SK-N-DZ (cell line): ENCODE data around the gene EIF2B2.
A peak's percentile ranks its signal among the peaks of the same experiment; 100 is the strongest.
"Not testable (repeated sequence)": the region's sequence is repeated elsewhere in the genome, so short reads cannot be mapped to it uniquely, and the experiment has no call there.

Source experiments
- DNase-seq: peaks from one replicate; pipeline ENCODE4 v3.0.0-alpha.2; 2015; ENCODE audit warnings: low spot score

EIF2B2 gene

DNA sequence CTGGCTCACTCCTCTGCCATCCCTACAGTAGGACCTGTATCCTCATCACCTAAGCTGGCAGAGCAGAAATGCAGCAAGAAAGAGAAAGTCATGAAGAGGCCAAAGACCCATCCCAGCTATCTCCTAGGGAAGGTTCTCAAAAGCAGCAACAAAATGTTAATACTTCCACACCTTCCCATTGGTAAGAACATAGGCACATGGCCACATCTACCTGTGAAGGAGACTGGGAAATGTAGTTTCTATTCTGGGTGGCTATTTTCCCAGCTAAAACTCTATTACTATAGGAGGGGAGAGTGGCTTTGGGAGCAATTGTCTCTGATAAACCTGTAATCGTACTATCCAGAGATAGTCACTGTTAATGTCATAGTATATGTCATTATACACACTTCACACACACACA, 13.7 kb upstream of the EIF2B2 start:
- DNase-seq = no peak

DNA sequence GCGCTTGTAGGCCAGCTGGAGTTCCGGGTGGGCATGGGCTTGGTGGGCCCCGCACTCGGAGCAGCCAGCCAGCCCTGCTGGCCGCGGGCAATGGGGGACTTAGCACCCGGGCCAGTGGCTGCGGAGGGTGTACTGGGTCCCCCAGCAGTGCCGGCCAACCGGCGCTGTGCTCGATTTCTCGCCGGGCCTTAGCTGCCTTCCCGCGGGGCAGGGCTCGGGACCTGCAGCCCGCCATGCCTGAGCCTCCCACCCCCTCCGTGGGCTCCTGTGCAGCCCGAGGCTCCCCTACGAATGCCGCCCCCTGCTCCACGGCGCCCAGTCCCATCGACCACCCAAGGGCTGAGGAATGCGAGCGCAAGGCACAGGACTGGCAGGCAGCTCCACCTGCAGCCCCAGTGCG, 8.5 kb upstream of the EIF2B2 start:
- not testable (repeated sequence) for DNase-seq

DNA sequence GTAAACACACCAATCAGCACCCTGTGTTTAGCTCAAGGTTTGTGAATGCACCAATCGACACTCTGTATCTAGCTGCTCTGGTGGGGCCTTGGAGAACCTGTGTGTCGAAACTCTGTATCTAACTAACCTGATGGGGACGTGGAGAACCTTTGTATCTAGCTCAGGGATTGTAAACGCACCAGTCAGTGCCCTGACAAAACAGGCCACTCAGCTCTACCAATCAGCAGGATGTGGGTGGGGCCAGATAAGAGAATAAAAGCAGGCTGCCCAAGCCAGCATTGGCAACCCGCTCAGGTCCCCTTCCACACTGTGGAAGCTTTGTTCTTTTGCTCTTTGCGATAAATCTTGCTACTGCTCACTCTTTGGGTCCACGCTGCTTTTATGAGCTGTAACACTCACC, 6.9 kb upstream of the EIF2B2 start:
- not testable (repeated sequence) for DNase-seq

DNA sequence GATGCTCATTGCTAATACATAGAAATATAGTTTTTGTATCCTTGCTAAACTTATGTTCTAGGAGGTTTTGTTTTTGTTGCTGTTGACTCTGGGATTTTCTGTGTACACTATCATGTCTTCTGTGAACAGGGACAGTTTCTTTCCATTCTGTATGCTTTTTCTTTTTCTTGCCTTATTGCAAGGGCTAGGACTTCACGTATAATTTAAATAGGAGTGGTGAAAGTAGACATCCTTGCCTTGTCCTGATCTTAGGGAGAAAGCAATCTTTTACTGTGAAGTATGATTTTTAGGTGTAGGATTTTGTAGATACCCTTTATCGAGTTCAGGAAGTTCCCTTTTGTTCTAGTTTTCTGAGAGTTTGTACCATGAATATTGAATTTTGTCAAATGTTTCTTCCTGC, 1.5 kb upstream of the EIF2B2 start:
- DNase-seq = no peak

DNA sequence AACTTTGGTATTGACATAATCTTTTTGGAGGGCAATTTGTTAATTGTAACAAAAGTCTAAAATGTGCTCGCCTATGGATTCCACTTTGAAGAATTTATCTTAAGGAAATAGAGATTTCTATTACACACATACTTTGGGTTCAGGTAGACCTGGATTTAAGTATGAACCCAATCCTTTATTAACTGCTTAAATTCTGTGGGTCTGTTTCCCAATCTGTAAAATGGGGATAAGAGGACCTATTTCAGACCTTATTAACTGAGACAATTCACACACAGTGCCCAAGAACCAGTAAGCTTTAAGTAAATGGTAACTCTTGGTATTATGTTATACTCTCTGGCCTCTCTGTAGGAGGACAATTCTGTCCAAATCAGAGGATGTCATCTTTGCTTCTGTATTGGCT, 822 bp upstream of the EIF2B2 start:
- DNase-seq = no peak

DNA sequence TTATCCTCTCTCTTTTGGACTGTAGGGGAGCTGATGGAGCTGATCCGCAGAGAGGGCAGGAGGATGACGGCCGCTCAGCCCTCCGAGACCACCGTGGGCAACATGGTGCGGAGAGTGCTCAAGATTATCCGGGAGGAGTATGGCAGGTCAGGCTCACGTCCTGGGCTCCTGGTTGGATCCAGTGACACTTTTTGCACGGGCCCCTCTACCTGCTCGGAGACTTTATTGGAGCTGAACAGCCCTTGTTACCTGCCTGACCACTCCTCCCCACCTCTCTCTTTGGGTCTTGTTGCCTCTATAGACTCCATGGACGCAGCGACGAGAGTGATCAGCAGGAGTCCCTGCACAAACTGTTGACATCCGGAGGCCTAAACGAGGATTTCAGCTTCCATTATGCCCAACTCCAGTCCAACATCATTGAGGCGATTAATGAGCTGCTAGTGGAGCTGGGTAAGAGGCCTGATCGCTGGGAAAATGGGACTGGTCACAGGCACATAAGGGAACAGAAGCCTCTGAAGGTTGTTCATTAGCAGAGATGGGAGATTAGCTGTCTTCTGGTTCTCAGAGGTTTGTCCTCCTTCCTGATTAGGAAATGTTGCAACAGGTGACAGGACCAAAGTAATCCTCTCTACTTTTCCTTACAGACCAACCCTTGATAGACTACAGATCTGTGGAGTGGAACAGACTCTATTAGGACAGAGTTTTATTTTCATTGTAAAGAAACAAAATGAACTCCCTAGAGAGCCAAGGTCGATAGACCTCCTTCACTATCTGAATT, 718 bp downstream of the EIF2B2 start:
- no peak for DNase-seq

DNA sequence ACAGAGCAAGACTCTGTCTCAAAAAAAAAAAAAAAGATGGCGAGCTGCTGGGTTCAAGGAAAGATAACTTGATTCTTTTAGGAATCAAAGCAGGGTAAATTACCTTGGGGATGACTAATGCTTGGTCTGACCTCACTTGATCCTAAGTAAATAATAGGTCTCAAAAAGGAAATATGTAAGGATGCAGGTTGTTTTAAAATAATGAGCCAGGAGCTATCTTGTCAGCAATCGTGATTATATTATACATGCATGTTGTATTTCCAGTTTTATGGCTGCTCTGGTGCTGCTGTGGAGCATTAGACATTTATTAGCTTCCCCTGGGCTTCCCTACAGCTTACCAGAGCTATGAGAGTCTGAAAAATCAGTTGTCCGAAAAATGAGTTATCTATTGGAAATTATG, 2.6 kb downstream of the EIF2B2 start:
- no peak for DNase-seq

DNA sequence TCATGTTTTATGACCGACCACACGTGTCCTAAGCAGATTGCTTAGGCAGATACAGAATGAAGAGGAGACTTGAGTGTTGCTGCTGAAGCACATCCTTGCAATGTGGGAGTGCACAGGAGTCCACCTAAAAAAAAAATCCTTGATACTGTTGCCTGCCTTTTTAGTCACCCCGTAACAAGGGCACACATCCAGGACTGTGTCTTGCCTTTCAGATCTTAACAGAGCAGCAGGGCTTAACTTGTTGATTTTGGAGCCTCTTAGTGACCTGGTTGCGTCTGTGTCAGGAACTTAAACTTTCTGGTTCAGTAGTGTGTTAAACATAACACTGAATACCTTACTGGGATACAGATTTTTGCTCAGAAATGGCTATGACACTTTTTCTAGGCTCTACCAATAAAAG, 6.5 kb downstream of the EIF2B2 start:
- DNase-seq = no peak

DNA sequence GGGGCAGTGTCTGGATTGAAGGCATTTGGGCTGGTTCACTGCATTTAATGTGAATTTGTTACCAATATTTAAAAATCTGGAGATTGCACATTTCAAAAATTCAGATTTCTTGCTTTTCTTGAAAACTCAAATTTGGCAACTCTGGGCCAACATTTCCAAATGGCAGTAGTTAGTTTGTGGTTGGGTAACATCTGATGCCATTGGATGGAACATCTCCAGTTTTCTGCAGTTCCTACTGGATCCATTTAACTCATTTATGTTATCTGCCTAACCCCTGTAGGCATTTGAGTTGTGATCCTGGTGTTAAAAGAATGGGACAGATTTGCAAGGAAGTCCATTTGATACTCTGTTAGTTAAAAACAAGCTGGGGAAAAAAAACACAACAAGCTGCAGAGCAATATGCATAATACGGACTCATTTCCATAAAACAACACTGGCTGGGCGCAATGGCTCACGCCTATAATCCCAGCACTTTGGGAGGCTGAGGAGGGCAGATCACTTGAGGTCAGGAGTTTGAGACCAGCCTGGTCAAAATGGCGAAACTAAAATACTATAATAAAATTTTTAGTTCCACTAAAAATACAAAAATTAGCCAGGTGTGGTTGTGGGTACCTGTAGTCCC, 7.9 kb downstream of the EIF2B2 start:
- no peak for DNase-seq

DNA sequence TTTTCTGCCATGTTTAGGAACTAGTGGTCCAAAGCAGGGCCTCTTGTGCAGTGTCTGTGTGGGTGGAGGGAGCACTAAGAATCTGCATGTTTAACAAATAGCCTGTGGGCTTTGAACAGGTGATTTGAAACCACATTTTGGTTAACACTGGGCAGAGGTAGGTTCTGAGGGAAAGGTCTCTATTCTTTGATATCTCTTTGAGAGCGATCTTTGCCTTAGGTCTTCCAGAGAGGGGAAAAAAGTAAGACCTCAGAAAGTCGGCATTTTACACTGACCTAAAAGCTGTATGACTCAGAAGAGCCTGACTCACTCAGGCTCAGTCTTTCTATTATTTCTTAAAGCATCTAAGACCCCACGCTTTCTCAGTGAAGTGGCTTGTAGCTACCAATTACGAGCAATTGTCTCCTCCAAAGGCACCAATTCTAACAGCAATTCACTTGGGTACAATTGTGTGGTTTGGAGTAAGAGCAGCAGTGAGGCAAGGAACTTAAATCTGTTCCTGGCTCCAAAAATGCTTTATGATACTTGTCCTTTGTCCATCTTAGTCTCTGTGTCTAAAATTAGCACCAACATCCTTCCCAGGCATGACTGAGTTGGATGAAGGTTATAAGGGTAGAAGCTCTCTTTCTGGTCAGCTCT, 8.8 kb downstream of the EIF2B2 start:
- DNase-seq = no peak

DNA sequence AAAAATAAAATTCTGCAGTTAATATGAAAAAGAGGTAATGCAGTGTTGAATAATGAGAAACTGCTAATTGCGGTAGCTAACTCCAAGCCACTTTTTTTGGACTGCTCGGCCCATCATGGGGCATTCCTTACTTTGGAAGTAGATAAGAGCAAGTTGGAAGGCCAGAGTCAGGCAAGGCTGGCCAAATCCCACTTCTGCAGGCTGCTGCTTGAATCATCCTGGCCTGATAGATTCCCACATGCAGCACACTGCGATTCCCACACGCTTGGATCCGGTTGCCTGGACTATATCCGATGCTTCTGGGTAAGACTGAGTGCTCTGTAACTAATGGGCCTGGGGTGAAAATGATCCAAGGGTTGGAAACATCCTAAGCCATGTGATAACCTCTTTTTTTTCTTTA, 10.6 kb downstream of the EIF2B2 start:
- no peak for DNase-seq

DNA sequence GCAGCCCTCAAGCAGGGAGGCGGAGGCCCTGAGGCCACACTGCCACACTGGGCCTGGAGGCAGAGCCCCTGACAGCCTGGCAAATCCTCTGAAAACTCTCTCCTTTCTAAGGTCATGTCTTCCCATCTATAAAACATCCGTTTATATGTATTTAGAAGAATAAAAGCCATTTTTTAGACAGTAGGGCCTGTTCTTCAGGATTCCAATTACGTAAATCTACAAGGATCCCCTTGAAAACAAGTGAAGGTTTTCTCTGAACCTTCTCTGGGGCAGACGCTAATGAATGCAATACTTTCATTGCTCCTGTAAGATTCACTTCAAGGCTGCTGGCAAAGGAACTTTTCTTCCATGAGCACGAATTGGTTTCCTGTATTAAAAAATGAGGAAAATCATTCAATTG, 12.8 kb downstream of the EIF2B2 start:
- no peak for DNase-seq

DNA sequence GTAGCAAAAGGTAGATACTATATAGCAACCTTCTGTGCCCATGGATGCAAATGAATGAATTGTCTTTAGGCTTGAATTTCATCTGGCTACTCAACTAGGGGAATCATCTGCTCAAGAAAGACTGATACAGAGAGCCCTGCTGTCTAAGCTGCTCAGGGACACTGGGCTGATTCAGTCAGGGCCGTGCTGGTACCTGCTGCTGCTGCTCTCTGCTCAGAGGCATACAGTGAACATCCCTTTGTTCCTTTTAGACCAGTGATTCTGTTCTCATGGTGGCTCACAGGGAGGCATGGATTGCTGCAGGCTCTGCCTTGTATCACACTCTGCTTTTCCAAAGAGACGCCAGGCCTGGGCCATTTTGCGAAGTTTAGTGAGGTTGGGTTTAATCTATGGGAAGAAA, 14.1 kb downstream of the EIF2B2 start:
- no peak for DNase-seq

DNA sequence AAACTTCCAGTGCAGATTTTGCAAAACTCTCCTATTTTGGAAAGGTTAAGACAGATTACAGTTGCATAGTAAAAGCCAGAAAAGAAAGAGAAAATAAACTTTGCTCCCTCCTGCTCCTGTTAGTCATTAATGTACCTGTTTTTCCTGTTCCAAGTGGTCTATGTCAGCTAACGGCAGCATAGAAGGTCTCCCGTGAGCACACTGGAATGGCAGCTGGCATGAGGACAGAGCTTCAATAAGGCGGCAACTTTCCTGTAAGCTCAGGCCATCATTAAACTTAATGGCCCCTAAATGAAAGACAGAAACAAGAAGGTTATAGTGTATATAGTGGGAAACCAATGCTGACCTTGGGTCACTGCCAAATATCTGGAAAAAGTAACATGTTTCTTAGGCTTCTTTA, 16.0 kb downstream of the EIF2B2 start:
- DNase-seq = no peak

DNA sequence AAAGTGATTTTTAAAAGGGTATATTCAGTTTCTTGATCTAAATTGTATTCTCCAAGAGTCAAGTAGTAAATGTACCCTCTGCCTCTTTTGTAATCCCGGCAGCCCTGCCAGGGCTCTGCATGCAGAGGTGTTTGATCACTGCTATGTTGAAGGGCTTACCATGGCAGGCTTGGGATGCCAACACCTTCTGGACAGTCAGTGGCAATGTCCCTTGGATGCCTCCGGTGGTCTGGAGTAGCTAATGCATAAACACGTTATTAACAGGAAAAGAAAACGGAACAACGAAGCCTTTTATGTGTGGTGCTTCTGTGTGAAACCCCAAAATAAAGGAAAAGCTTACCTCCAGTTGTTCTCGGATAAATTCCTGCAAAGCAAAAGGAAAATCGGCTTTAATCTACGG, 19.9 kb downstream of the EIF2B2 start:
- DNase-seq = peak; percentile 12

DNA sequence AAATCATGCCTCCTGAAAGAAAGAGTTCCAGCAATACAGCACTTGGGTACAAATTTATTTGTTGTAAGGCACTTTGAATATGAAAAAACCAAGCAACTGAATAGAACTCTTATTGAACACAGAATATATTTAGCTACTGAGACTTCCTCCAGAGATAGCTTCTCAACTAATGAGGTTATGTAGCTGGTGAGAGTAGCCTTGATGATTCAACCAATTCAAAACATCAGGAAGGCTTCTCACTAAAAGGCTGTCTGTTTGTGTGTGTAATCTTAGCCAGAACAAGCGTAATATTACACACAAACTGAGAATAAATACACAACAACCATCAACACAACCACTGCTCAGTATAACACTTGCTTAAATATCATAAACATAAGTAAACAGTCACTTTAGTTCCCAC, 20.4 kb downstream of the EIF2B2 start:
- DNase-seq = no peak

DNA sequence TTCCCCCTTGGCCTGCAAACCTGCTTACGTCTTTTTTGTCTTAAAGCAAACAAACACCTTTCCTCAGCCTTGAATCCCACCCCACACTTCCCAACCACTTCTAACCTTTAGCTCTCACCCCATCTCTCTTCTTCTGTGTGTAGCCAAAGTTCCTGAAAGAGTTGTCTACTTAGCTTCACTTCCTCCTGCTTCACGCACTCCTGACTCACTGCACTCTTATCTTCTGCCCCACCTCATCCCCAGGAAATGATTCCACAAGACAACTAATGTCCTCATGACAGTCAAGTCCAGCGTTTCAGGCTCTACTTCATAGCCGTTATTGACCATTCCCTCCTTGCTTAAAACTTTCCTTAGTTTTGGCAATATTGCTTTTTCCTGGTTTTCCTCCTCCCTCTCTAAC, 22.4 kb downstream of the EIF2B2 start:
- DNase-seq = no peak

DNA sequence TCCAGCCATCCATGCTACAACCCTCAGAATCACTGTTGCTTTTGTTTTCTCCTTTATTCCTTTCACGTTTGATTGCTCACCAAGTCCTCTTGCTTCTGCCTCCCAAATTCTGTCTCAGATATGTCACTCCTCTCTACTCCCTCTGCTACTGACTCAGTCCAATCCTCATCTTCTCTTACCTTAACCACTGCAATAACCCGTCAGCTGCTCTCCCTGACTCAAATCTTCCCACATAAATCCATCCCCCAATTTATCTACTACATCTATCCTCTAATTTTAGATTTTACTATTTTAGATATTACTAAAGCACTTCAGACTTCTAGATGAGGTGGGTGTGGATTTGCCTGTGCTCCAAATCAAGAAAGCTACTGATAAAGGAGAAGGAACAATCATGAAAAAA, 23.2 kb downstream of the EIF2B2 start:
- DNase-seq = no peak

DNA sequence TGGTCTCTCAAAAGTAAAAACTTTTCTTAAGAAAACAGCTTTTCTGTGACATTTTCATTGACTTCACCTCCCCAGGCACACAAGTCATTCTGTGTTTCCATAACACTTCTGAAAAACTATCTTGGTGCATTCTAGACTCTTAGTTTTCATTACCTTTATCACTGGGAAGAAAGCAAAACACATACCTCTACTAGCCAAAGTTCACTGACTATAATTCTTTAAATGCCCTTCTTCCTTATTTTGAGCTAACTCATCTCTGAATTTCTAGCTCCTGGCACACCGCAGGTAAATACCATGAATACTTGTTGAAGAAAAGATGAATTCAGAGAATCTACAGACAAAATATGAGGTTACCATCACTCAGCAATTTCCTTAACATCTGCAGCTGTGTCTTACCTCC, 27.4 kb downstream of the EIF2B2 start:
- DNase-seq = no peak

DNA sequence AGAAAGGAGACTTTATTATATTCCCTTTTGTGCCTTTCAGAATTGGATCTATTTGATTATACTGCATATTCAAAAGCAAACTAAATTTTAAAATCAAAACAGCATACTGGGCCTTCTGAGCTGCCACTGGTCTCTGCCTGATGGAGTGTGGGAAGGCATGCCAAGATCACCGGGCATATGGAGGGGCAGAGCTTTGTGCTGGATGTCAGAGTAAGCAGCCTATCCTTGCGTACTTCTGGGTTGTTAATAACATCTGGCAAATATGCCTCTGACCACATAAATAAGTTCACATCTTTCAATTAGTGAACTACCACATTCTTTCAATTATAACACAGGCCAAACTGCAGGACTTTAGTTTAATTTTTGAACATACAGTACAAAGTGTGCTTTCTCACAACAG, 30.2 kb downstream of the EIF2B2 start:
- no peak for DNase-seq

DNA sequence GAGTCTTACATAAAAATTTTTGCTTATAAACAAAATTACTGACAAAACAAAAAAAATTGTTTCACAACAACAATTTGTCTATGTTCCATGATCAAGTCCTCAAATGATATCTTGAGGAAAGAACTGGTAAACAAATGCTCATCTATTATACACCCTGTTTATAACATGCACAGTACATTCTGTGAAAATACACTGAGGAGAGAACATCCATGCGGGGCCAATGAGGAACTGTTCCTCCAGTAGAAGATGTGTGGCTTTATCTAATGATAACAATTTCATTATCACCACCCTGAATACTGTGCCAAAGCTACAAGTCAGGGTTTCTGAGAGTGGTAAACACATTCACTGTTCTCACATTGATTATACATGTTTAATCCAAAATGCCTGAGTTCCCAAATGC, 37.8 kb downstream of the EIF2B2 start:
- DNase-seq = no peak

DNA sequence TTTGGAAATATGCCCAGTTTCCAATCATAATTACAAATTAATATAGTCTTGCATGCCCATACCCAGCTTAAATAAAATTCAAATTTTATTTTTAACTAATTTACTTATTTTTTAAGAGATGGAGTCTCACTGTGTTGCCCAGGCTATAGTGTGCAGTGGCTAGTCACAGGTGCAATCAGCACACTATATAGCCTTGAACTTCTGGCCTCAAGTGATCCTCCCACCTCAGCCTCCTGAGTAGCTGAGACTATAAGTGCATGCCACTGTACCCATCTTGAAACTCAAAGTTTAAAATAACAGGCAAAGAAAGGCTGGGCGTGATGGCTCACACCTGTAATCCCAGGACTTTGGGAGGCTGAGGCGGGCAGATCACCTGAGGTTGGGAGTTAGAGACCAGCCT, 38.2 kb downstream of the EIF2B2 start:
- no peak for DNase-seq

DNA sequence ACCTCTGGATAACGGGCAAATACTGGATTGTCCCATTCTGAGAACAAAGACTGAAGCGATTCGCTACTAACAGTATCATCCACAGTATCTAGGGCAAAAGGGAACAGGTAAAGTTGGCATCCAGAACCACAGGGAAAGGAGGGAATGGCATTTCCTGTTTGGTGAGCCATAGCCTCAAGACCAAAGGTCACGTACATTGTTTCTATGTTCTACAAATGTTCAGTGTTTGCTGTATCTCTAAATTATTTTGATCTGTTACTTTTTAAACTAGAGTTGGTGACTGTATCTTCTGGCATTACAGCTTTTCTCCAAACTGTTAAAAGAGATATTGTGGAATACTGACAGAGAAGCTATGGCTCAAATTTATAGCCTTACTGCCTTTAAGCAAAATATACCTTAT, 38.9 kb downstream of the EIF2B2 start:
- no peak for DNase-seq
